ENCODE data around the gene CHCHD10.

Gene CHCHD10

DNA sequence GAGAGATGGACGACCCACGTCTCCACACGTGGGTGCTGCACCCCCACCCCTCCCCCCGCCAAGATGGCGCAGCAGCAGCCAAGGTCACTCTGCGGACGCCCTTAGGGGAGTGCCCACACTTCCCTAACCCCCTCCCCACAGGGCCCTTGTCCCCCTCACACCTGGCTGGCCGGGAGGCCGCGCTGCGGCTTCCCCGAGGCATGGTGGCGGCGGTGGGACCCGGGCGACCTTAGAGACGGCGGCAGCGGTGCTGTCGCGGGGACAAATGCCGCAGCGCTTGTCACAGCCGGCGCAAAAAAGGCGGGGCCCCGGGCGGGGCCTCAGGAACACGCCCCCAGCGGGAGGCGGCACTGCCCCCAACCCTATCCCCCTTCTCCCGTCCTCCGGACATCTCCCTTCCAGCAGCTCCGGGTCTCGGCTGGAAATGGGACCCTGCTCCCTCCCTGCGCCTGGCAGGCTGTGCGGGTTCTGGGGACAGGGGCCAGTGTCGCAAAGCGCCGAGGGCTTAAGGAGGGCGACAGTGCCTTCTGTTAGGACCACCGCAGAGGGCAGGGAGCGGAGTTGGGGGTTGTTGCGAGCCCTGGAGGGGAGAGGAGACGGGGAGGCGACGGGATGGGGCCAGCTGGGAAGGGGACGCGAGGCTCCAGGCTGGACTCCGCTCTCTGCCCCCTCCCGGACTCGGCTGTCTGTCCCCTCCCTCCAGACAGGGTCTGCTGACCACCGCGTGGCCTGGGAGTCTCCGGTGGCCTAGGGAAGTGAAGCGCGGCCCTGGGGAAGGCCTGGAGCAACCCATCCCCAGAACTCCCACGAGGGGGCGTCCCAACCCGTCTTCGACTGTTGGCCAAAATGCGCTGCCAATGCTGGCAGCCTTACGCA, at the start of gene CHCHD10:
TSS of gene CHCHD10 (minus strand) at position 300 of the 876 bp plus-strand sequence. CDS start at position 202, 98 bp downstream.
- TF ChIP-seq GATA3 (IDR thresholded peaks at IDR 0.05; ENCODE audit: low read depth, low read length) = no peak
- TF ChIP-seq GATA2 (IDR thresholded peaks at IDR 0.05; ENCODE audit: low read depth, low read length) = no peak

DNA sequence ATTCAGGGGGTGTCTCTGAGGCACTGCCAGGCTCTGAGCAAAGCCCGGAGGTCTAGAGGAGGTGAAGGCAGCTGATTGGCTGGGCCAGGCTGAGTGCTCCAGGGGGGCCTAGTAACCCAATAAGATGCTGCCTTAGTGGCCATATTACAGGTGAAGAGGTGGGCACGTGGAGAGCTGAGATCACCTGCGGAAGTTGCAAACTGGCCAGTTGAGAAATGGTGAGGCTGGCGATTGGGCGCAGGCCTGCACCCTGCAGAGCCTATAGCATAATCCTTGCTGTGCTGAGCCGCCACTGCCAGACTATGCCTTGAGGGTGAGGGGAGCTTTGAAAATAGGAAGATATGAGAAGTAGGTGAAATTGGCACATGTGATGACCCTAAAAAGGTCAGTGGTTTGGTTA, 49.4 kb upstream of the CHCHD10 start:
- TF ChIP-seq GATA2 (IDR thresholded peaks at IDR 0.05; ENCODE audit: low read depth, low read length) = no peak
- no peak for TF ChIP-seq GATA3 (IDR thresholded peaks at IDR 0.05; ENCODE audit: low read depth, low read length)

DNA sequence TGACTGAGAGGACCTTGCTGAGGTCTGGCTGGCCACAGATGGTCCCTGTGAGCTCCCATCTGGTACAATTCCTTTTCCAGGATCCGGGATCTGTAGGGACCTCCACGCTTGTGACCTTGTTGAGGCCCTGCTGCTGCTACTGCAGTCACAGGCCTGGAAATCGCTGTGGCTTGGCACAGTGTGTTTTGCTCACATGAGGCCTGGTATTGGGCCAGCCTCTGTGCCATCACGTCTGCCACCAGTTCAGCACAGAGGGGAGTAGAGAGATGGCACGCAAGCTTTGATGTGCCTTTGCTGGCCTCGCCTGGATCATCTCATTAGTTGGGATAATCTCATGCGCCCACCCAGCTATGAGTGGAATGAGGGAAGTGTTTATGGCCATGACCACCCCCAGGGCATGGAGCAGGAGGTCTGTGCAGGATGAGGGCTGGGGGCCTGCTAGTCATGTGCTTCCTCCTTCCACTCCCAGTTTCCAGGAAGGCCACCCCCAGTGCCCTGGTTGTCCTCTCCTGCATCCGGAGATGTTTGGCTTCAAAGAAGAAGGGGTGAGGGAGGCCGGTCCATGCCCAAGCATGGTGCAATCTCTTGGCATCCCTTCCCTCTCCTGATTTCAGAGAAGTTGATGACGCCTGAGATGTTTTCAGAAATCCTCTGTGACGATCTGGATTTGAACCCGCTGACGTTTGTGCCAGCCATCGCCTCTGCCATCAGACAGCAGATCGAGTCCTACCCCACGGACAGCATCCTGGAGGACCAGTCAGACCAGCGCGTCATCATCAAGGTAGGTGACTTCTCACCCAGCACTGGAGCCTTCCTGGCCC, 48.6 kb upstream of the CHCHD10 start:
- TF ChIP-seq GATA3 (IDR thresholded peaks at IDR 0.05; ENCODE audit: low read depth, low read length) = no peak
- TF ChIP-seq GATA2 (IDR thresholded peaks at IDR 0.05; ENCODE audit: low read depth, low read length) = no peak

DNA sequence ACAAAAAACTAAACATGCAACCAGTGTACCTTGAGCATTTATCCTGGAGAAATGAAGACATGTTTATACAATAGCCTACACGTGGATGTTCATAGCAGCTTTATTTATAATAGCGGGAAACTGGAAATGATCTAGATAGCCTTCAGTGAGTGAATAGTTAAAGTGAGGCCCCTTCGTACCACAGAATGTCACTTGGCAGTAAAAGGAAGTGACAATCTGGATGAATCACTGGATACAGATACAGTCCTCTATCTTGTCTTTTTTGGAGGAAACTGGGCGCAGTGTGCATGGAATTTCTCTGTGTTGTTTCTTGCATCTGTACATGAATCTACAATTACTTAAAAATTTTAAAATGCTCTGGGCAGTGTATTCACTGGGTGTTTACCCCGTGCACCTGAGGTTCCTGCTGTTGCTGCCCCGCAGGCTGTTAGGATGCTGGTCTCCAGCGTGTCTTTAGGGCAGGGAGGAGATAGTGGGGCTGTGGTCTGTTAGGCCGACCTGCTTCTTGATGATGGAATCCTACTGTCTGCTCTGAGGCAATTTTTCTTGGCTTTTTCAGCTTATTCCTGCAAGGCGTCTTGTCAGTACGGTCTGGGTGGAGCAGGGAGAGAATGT, 47.9 kb upstream of the CHCHD10 start:
- TF ChIP-seq GATA3 (IDR thresholded peaks at IDR 0.05; ENCODE audit: low read depth, low read length) = no peak
- TF ChIP-seq GATA2 (IDR thresholded peaks at IDR 0.05; ENCODE audit: low read depth, low read length) = no peak

DNA sequence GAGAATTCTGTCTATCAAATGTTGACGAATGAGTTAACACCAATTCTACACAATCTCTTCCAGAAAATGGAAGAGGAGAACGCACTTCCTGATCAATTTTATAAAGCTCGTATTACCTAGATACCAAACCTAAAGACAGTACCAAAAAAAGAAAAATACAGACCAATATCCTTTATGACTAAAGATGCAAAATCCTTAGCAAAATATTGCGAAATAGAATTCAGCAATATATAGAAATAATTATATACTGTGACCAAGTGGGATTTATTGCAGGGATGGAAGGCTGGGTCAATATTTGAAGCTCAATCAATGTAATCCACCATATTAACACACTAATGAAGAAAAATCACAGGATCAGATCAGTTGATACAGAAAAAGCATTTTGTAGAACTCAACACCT, 44.6 kb upstream of the CHCHD10 start:
- TF ChIP-seq GATA2 (IDR thresholded peaks at IDR 0.05; ENCODE audit: low read depth, low read length) = no peak
- TF ChIP-seq GATA3 (IDR thresholded peaks at IDR 0.05; ENCODE audit: low read depth, low read length) = no peak

DNA sequence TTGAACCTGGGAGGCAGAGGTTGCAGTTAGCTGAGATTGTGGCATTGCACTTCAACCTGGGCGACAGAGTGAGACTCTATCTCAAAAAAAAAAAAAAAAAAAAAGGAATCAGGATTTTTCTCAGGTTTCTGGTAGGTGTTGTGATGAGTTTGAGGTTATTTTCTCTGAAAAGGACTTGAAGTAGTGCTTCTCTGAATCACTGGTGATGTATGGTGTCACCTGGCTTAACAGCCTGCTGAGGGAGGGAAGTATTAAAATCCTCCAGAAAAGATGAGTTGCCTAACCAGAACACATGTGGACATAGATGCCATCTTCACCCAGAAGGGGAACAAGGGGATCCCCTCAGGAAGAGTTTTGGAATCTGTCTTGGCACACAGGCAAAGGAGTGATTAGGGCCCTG, 39.1 kb upstream of the CHCHD10 start:
- TF ChIP-seq GATA3 (IDR thresholded peaks at IDR 0.05; ENCODE audit: low read depth, low read length) (no peak), GATA2 (IDR thresholded peaks at IDR 0.05; ENCODE audit: low read depth, low read length) (no peak)

DNA sequence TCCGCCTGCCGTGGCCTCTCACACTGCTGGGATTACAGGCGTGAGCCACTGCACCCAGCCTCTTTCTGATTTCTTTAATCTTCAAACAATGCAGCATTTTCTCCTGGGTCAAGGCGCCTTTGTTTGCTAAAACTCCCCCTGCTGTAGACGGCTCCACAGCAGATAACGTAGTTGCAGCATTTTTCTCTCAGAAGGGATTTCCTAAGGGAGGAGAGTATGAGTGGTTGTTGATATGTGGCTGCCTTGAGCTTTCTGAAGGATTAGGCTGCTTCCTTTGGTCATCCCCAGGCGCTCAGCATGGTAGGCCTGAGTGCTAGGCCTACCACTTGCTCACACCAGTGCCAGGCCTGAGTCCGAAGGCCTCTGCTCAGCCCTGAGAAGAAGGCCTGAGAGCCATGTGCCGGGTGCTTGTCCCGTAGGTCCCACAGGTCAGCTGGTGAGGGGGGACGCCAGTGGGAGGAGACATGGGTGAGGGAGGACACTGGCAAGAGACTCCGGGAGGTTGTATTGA, 37.1 kb upstream of the CHCHD10 start:
- TF ChIP-seq GATA3 (IDR thresholded peaks at IDR 0.05; ENCODE audit: low read depth, low read length) (no peak), GATA2 (IDR thresholded peaks at IDR 0.05; ENCODE audit: low read depth, low read length) (no peak)

DNA sequence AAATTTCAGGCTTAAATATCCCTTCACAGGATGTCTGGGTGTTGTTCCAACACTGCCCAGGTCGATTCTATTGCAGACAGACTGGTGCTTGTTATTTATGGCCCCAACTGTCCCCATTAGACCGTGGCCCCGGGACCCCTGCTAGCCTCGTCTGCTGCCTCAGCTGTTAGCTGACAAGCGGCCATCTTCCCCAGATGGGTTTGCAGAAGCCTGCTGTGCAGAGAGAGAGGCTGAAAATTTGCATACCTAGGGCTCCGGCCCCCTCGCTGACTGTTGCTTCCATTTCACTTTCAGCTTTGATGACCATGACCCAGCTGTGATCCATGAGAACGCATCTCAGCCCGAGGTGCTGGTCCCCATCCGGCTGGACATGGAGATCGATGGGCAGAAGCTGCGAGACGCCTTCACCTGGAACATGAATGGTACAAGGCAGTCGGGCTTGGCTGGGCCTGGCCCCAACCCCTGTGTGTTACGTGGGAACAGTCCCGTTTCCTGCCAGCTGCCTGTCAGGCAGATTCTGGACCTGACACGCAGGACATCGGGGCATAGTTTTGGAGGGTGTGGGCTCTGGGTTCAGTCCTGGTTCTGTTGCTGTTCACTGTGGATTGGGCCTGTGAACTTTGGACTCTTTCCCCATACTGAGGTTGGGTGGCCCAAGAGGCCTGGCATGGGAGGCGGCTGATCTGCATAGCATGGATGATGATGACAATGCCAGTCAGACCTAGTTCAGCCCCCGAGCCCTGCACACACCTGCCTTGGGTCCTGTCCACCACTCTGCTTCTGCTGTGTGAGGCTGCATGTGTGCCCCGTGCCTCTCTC, 35.4 kb upstream of the CHCHD10 start:
- TF ChIP-seq GATA2 (IDR thresholded peaks at IDR 0.05; ENCODE audit: low read depth, low read length) = no peak
- no peak for TF ChIP-seq GATA3 (IDR thresholded peaks at IDR 0.05; ENCODE audit: low read depth, low read length)

DNA sequence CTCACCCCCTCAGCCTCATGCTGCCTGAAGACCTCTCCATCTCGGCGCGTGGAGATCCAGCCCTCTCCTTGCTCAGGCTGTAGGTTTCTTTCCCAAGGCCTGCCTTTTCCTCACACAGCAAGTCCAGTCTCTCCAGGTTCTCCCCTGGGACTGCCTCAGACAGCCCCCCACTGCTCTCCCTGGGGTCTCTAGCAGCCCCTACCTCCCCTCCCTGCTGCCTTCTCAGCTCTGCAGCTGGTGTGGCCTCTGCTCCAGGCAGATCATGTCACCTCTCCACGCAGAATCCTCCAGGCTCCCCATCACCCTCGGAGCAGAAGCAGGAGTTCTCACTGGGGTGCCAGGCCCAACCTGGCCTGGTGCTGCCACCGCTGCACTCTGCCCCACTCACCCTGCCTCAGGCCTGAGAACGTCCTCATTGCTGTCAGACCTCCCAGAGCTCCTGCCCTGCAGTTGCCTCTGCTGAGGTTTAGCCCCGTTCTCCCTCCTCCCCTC, 34.2 kb upstream of the CHCHD10 start:
- no peak for TF ChIP-seq GATA3 (IDR thresholded peaks at IDR 0.05; ENCODE audit: low read depth, low read length)
- no peak for TF ChIP-seq GATA2 (IDR thresholded peaks at IDR 0.05; ENCODE audit: low read depth, low read length)

DNA sequence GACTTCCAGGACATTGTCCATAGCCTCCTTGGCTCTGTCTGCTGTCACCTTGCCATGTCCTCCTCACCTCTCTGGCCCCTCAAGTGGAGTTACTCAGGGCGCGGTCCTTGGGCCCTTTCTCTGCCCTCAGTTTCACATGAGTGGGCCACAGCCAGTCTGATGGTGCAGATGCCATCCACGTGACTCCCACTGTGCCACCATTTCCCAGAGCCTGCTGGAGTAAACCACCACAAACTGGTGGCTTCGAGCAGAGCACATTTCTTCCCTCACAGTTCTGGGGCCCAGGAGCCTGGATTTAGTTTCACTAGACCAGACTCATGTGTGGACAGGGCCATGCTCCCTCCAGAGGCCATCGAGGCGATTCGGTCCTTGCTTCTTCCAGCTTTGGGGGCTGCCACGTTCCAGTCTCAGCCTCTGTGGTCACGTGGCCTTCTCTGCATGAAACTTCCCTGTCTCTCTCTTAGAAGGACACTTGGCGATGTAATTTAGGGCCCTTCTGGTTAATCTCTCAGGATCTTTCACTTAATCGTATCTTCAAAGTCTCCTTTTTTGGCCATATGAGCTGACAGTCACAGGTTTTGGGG, 33.6 kb upstream of the CHCHD10 start:
- TF ChIP-seq GATA3 (IDR thresholded peaks at IDR 0.05; ENCODE audit: low read depth, low read length) (no peak), GATA2 (IDR thresholded peaks at IDR 0.05; ENCODE audit: low read depth, low read length) (no peak)

DNA sequence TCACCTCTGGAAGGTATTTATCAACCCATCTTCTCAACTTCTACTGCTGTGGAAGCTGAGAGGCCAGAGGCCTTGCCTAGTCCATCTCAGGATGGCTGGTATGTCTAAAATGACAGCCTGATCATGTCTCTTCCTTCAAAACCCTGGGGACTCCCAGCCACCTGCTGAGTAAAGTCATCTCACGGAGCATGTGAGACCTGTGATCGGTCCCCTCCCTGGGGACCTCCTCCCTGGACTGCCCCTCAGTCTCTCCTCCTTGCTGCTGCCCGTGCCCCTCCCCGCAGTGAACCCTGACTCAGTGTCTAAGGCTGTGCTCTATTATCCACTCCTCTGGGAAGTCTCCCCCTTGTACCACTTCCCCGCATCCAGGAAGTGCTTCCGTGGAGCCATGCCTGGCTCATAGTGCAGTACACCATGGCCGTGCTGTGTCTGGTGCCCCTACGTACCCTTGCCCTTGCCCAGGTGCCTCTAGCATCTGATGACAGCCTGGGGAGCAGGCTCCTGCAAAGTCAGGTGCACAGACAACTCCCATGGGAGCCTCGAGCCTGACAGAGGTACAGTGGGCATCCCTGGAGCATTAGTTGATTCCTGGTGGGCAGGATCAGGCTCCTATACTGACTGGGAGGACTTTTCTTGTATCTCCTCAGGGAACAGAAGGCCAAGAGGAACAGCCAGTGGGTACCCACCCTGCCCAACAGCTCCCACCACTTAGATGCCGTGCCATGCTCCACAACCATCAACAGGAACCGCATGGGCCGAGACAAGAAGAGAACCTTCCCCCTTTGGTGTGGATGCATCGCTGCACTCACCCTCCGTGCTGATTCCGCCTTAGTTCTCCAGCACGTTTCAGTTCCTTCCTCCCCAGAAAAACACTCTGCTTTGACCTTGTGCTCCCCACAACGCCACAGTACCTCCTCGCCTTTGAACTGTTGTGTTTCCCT, 32.8 kb upstream of the CHCHD10 start:
- TF ChIP-seq GATA2 (IDR thresholded peaks at IDR 0.05; ENCODE audit: low read depth, low read length) = no peak
- no peak for TF ChIP-seq GATA3 (IDR thresholded peaks at IDR 0.05; ENCODE audit: low read depth, low read length)

DNA sequence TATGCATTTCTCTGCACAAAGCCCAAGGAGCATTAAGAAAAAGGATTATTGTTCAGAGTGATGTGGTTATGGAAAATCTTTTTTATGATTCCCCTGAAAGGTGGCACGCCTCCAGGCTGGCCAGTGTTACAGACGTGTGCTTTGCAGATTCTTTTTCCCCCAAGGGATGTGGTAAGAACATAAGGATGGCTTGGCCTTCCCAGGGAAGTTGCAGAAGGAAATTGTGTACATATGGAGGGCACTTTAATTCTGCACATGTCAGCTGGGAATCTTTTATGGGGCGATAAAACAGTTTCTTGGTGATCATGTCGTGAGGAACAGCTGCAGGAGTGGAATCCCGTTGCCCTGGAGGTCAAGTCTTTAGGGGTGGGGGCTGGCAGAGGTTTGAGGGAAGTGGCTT, 28.7 kb upstream of the CHCHD10 start:
- TF ChIP-seq GATA3 (IDR thresholded peaks at IDR 0.05; ENCODE audit: low read depth, low read length) = no peak
- TF ChIP-seq GATA2 (IDR thresholded peaks at IDR 0.05; ENCODE audit: low read depth, low read length) = no peak

All from SH-SY5Y (cell line).